Keratinocyte (primary cell): Measurements from ENCODE around the gene CECR2.

Experiments
- CTCF ChIP-seq, 3 experiments: IDR thresholded peaks in 1 of 3; conservative IDR thresholded peaks in 1 of 3; optimal IDR thresholded peaks in 1 of 3; 2 replicates in 2 of 3; 3 replicates in 1 of 3; pipeline versions ENCODE3 to v1.5.1; 2011; ENCODE audit warnings: low read length in 3 of 3, mild to moderate bottlenecking in 3 of 3, moderate library complexity in 2 of 3, control low read depth in 1 of 3, inconsistent platforms in 1 of 3; ENCODE audit not compliant: insufficient read depth in 2 of 3; ENCODE audit errors: extremely low read depth in 1 of 3
- EZH2 ChIP-seq: IDR thresholded peaks from one replicate; pipeline ENCODE4 v1.6.1; 2012; ENCODE audit warnings: inconsistent platforms, mild to moderate bottlenecking, low read length, moderate library complexity

- no peak for TF ChIP-seq CTCF (optimal IDR thresholded peaks at IDR 0.05 in 1 of 3, IDR thresholded peaks at IDR 0.05 in 1 of 3, conservative IDR thresholded peaks at IDR 0.05 in 1 of 3; ENCODE audit: extremely low read depth in 1 of 3, insufficient read depth in 2 of 3, low read length in 3 of 3)
- TF ChIP-seq EZH2 = no peak
Observed at GRCh38 chr22:17381192-17381913, 12.1 kb downstream of the CECR2 start.
